GM18517 (cell line): ENCODE measurements around the gene OR6C2.
"Not testable (repeated sequence)": the region's sequence is repeated elsewhere in the genome, so short reads cannot be mapped to it uniquely, and the experiment has no call there.

Experiments
- ATAC-seq: cut with Tn5 transposase; IDR thresholded peaks from one replicate; pipeline ENCODE4 v1.9.1; 2021; ENCODE audit warnings: mild to moderate bottlenecking, moderate library complexity; ENCODE audit not compliant: unreplicated experiment

The OR6C2 gene

DNA sequence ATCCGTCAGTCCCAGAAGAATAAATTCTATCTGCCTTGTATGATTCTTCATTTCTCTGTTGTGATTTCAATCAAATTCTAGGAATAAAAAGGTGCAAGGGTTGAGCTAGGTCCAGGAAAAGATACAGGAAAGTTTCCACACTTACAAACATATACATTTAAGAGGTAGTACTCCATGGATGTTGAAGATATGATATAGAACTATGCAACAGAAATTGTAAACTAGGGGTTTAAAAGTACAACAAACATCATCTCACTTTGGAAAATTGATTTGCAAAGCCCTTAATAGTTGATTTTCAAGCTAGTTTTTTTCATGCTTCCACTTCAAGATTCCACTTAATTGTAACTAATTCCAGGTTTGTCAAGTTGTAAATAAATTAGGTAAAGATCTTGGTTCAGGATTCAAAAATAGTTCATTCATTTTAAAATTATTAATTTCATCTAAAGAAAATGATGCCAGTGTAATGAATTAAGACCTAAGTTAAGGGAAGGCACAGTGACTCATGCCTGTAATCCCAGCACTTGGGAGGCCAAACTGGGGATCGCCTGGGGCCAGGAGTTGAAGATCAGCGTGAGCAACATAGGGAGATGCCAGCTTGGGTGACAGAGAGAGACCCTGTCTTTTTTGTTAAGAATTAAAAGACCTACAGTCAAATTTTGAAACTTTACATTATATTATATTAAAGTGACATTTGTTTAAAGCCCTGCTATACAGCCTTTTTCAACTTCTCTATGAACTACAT lies 26.4 kb downstream of the OR6C2 start, which contains the start of gene OR6C70:
Gene OR6C70, minus strand, starts transcription at position 51 of the 742 bp plus-strand sequence. Its CDS starts 0 bp downstream, at position 51.
- ATAC-seq, result no peak

GRCh38 chr12:55472264-55472663 lies 28.4 kb downstream of the OR6C2 start:
- ATAC-seq, result no peak

- ATAC-seq, result not testable (repeated sequence)
Observed at GRCh38 chr12:55479136-55479535, 35.3 kb downstream of the OR6C2 start.

- not testable (repeated sequence) for ATAC-seq
Observed at GRCh38 chr12:55484284-55484683, 40.4 kb downstream of the OR6C2 start.

DNA sequence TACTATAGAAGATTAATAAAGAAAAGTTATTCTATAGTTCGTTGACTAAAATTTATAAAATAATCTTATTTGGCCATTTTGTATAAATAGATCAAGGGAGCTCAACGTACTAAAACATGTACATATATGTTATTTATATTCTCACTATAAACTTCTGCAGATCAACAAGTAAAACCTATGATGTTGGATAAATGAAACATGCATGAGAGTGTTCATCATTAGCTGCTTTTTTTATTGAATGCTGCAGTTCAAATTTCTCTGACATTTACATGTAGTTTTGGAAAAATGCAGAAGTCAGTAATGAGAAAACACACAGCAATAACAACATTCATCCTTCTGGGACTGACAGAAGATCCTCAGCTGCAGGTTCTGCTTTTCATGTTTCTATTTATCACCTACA lies 48.2 kb downstream of the OR6C2 start, which contains the start of gene OR6C68:
Gene OR6C68, plus strand, starts transcription at position 301 of the 400 bp plus-strand sequence. Its CDS starts 0 bp downstream, at position 301.
- ATAC-seq, result no peak

DNA sequence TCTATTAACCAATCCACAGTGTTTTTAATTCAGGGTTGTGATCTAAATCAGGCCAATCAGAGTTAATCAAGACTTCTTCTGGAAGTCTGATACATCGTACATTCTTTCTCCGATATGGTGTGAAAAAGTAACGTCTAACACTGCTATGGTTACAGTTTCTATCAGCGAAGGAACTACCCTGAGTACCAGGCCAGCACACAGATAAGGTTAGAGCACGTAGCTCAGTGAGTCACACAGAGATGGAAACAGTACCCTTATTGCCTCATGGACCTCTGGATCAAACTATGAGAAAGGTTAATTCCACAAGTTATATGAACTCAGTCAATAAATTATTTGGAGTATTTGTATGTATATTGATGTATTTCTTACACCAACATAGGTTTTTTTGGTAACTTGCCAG lies 51.6 kb downstream of the OR6C2 start:
- ATAC-seq, result no peak

DNA sequence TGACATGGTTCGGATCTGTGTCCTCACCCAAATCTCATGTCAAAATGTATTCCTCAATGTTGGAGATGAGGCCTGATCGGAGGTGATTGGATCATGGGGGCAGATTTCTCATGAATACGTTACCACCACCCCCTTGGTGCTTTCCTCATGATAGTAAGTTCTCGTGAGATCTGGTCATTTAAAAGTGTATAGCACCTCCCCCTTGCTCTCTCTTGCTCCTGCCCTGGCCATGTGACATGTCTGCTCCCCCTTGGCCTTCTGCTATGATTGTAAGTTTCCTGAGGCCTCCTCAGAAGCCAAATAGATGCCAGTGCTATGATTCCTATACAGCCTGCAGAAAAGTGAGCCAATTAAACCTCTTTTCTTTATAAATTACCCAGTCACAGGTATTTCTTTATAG lies 55.4 kb downstream of the OR6C2 start:
- ATAC-seq, result no peak

- ATAC-seq, result no peak
Observed at GRCh38 chr12:55499810-55500252, 56.0 kb downstream of the OR6C2 start.

GRCh38 chr12:55501601-55502000 lies 57.7 kb downstream of the OR6C2 start:
- no peak for ATAC-seq
